ENCODE measurements around the gene NTN3. TPM values are rescaled to one million over a fixed set of nuclear protein-coding genes. Genes with fewer than 3 reads are reported as not detected.
"Not testable (repeated sequence)": the region's sequence is repeated elsewhere in the genome, so short reads cannot be mapped to it uniquely, and the experiment has no call there.

NTN3 gene
- total RNA-seq, 1 experiment from 2014 or later: not detected

DNA sequence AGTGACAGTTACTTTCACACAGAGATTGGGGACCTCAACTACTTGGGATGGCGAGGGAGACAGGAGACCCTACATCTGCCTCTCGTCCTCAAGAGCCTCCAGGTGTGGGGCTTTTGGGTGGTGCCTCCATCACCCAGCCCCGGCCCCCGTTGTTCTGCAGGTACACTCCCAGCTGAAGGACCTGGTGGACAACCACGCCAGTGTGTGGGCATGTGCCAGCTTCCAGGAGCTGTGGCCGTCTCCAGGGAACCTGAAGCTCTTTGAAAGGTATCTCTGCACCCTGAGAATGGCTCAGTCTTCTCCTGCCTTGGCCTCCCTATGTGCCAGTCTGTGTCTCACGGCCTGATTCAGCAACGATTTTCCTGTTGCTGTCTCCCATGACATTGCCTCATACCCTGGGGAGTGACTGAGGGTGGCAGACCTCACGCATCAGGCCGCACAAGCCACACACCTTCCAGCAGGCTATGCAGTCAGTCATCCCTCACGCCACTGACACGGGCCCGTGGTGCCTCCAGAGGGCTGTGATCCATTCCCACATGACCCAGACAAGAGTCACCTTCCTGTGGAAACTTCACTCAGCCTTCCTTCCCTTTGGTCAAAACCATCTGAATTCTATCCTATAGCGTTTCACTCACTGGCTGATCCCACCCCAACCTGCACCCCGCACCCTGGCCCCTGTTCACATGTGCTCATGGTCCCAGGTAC, 38.1 kb upstream of the NTN3 start:
- DNase-seq: no peak
- H3K27me3 Mint-ChIP-seq (ENCODE audit: unreplicated experiment): no peaks in the 10 kb centered on the region
- BruUV-seq (replicated peaks): no TSS peak
- peaks cover 71% of the 10 kb centered on the region for H3K36me3 Mint-ChIP-seq (ENCODE audit: insufficient read depth, unreplicated experiment)
- TF ChIP-seq, protein P1, sequence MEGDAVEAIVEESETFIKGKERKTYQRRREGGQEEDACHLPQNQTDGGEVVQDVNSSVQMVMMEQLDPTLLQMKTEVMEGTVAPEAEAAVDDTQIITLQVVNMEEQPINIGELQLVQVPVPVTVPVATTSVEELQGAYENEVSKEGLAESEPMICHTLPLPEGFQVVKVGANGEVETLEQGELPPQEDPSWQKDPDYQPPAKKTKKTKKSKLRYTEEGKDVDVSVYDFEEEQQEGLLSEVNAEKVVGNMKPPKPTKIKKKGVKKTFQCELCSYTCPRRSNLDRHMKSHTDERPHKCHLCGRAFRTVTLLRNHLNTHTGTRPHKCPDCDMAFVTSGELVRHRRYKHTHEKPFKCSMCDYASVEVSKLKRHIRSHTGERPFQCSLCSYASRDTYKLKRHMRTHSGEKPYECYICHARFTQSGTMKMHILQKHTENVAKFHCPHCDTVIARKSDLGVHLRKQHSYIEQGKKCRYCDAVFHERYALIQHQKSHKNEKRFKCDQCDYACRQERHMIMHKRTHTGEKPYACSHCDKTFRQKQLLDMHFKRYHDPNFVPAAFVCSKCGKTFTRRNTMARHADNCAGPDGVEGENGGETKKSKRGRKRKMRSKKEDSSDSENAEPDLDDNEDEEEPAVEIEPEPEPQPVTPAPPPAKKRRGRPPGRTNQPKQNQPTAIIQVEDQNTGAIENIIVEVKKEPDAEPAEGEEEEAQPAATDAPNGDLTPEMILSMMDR (IDR thresholded peaks at IDR 0.05; ENCODE audit: unreplicated experiment): no peak
- CTCF ChIA-PET: no interaction called here
- peaks cover 21% of the 10 kb centered on the region for H3K4me1 Mint-ChIP-seq (ENCODE audit: low read depth, unreplicated experiment)
- intact Hi-C loops (cut with micrococcal nuclease; ENCODE audit: unreplicated experiment): loop anchor here (10.0 kb wide), 1 partner anchor 72 kb away; no protein-coding TSS in a partner anchor
- H3K4me3 Mint-ChIP-seq (ENCODE audit: low read depth, unreplicated experiment): no peak overlapping the region
- H3K27ac Mint-ChIP-seq (ENCODE audit: unreplicated experiment): no peak overlapping the region
- no peaks in the 10 kb centered on the region for H3K9me3 Mint-ChIP-seq (ENCODE audit: low read depth, unreplicated experiment)

GRCh38 chr16:2435236-2435635, 35.9 kb upstream of the NTN3 start:
- DNase-seq; BruUV-seq (replicated peaks); H3K4me3 Mint-ChIP-seq (ENCODE audit: low read depth, unreplicated experiment); H3K27ac Mint-ChIP-seq (ENCODE audit: unreplicated experiment); CTCF ChIA-PET; H3K27me3 Mint-ChIP-seq (ENCODE audit: unreplicated experiment); H3K9me3 Mint-ChIP-seq (ENCODE audit: low read depth, unreplicated experiment); H3K4me1 Mint-ChIP-seq (ENCODE audit: low read depth, unreplicated experiment): not testable (repeated sequence)
- peaks cover 71% of the 10 kb centered on the region for H3K36me3 Mint-ChIP-seq (ENCODE audit: insufficient read depth, unreplicated experiment)
- intact Hi-C loops (cut with micrococcal nuclease; ENCODE audit: unreplicated experiment): loop anchor here (10.0 kb wide), 1 partner anchor 70 kb away; no protein-coding TSS in a partner anchor

DNA sequence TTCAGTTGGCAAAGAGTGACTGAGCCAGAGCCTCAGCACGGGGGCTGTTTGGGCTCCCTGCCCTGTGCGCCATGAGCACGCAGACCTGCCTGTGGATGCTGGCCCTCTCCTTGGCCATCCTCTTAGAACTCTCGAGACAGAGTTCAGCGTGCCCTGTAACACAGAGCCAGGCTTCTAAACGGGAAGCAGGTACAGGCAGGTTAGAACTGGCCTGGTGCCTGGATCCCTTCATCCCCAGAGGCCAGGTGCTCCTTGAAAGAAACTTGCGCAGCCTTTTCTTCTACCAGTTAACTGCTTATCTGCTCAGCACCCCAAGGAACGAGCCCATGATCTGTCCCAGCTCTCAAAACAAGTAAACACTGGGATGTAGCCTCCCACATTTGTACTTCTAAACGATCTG, 35.0 kb upstream of the NTN3 start:
- Mint-ChIP-seq H3K4me3 (ENCODE audit: low read depth, unreplicated experiment) (no peak overlapping the region), H3K4me1 (ENCODE audit: low read depth, unreplicated experiment) (peaks cover 1% of the 10 kb centered on the region), H3K9me3 (ENCODE audit: low read depth, unreplicated experiment) (no peaks in the 10 kb centered on the region), H3K27ac (ENCODE audit: unreplicated experiment) (no peak overlapping the region), H3K27me3 (ENCODE audit: unreplicated experiment) (no peaks in the 10 kb centered on the region), H3K36me3 (ENCODE audit: insufficient read depth, unreplicated experiment) (peaks cover 65% of the 10 kb centered on the region)
- CTCF ChIA-PET: no interaction called here
- BruUV-seq (replicated peaks): no TSS peak
- DNase-seq: no peak
- intact Hi-C loops (cut with micrococcal nuclease; ENCODE audit: unreplicated experiment): loop anchor here (10.0 kb wide), 1 partner anchor 69 kb away; no protein-coding TSS in a partner anchor
- TF ChIP-seq, protein P1 (IDR thresholded peaks at IDR 0.05; ENCODE audit: unreplicated experiment): no peak

DNA sequence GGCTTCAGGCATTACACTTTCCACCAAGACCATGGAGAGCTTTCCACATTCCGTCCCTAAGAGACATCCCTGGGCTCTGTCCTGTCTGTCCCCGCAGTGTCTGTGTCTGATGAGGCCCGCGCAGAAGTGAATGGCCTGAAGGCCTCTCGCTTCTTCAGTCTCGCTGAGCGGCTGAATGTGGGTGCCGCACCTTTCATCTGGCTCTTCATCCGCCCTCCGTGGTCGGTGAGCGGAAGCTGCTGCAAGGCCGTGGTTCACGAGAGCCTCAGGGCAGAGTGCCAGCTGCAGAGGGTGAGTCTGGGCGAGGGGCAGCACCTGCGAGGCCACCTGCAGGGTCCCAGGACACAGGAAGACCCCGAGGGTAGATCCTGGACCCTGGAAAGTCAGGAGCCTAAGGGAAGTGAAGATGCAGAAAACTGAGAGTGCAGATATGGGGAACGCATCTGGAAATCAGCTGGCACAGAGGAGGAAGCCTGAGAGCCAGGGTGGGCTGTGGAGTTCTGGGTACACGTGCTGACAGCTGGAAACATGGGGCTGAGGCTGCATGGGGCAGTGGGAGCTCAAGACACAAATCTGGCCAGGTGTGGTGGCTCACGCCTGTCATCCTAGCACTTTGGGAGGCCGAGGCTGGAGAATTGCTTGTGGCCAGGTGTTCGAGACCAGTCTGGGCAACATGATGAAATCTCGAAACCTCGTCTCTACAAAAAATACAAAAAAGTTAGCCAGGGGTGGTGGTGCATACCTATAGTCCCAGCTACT, 33.9 kb upstream of the NTN3 start:
- no peaks in the 10 kb centered on the region for H3K4me1 Mint-ChIP-seq (ENCODE audit: low read depth, unreplicated experiment)
- CTCF ChIA-PET: no interaction called here
- DNase-seq: no peak
- no TSS peak for BruUV-seq (replicated peaks)
- no peak overlapping the region for H3K27ac Mint-ChIP-seq (ENCODE audit: unreplicated experiment)
- intact Hi-C loops (cut with micrococcal nuclease; ENCODE audit: unreplicated experiment): loop anchor here (10.0 kb wide), 1 partner anchor 68 kb away; no protein-coding TSS in a partner anchor
- no peaks in the 10 kb centered on the region for H3K9me3 Mint-ChIP-seq (ENCODE audit: low read depth, unreplicated experiment)
- peaks cover 65% of the 10 kb centered on the region for H3K36me3 Mint-ChIP-seq (ENCODE audit: insufficient read depth, unreplicated experiment)
- H3K27me3 Mint-ChIP-seq (ENCODE audit: unreplicated experiment): no peaks in the 10 kb centered on the region
- H3K4me3 Mint-ChIP-seq (ENCODE audit: low read depth, unreplicated experiment): no peak overlapping the region
- TF ChIP-seq, protein P1 (IDR thresholded peaks at IDR 0.05; ENCODE audit: unreplicated experiment): no peak
